HG03103 (cell line): ENCODE measurements around the gene RGS12.
"Not testable (repeated sequence)": the region's sequence is repeated elsewhere in the genome, so short reads cannot be mapped to it uniquely, and the experiment has no call there.

Experiments used
- ATAC-seq: cut with Tn5 transposase; IDR thresholded peaks from one replicate; pipeline ENCODE4 v1.9.1; 2021; ENCODE audit warnings: low read depth; ENCODE audit not compliant: unreplicated experiment

Gene RGS12

DNA sequence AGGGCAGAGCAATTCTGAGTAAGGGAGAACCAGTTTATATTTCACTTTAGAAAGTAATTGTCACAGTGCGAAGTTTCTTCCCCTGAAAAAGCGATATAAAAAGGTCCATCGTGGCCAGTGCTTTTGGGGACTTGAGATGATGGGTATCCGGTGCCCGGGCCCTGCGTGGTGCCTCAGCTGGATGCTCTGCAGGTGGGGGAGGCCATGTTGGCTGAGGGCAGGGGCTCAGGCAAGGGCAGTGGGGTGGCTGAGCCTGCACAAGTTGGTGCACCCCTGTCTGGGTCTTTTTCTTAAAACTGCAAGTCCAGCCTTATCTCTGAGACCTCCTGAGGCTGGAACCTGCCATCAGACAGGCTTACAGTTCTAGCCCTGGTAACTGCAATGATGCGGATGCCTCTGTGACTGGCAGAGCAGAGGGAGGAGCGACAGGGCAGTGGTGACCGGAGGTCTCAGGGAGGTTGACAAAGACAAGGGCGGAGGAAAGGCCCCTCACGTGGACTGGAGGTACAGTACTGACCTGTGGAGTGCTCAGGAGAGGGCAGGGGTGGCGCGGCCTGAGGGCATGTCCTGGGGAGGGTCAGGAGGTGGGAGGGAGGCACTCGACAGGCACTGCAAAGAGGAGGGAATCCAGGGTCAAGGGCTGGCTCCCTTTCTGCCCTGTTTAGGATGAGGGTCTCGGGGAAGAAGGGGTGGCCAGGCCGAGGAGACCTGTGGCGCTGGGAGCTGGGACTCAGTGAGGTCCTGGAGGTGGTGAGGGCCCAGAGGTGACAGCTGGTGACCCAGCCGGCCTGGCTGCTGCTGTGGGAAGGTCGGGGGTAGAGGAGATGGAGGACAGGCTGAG is 1.8 kb downstream of the RGS12 start:
- no peak for ATAC-seq

DNA sequence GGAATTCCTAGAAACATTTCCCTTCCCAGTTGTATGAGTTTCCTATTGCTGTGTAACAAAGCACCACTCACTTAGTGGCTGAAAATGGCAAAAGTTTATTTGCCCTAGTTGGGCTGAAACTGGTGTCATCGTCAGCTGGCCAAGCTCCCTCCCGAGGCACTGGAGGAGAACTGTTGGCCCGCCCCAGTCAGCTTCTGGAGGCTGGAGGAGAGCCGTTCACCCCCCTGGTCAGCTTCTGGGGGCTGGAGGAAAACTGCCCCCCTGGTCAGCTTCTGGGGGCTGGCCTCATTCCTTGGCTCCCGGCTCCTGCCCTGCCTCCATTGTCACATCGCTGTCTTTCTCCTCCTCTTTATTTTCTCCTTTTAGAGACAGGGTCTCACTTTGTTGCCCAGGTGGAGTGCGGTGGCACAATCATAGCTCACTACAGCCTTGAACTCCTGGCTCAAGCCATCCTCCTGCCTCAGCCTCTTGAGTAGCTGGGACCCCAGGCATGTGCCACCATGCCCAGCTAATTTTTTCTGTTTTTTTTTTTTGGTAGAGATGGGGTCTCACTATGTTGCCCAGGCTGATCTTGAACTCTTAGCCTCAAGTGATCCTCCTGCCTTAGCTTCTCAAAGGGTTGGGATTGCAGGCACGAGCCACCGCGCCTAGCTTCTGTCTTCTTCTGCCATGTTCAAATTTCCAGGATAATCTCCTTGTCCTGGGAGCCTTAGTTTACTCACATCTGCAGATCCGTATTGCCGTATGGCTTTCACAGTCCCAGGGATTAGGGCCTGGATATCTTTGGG is 3.2 kb downstream of the RGS12 start:
- no peak for ATAC-seq

GRCh38 chr4:3296651-3297050 is 3.8 kb downstream of the RGS12 start:
- no peak for ATAC-seq

DNA sequence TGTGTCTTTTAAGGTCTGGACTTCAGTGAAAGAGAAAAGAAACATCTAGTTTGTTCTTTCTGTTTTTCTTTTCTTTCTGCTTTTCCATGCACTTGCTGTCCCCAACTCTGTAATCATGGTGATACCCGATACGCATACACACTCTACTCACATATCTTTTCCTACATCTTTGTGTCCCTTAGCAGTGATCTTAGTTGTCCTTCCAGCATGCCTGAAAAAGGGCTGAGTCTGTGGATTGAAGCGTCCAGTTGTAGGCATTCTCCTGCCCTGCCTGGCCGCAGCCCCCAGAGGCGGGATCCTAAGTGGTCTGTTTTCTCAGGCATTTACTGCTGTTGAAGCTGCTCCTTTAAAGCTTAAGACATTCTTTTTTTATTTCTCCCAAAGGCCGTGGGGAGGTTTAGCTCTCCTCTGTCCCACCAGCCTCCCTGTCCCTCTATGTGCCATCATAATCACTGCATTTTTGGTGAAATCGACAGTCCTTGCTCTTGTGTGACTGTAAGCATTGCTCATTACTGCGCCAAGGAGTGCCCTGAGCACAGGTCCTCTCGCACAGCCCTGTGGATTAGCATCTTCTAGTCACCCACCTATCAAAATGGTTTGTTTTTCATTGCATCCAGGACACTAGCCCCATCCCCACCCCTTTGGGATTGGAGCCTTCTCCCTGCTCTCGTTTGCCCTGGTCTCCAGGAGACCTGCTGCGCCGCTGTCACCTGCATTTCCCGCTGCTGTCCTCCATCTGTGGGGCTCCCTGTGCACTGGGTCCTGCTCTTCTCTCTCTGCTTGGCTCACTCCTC is 4.4 kb downstream of the RGS12 start:
- no peak for ATAC-seq

DNA sequence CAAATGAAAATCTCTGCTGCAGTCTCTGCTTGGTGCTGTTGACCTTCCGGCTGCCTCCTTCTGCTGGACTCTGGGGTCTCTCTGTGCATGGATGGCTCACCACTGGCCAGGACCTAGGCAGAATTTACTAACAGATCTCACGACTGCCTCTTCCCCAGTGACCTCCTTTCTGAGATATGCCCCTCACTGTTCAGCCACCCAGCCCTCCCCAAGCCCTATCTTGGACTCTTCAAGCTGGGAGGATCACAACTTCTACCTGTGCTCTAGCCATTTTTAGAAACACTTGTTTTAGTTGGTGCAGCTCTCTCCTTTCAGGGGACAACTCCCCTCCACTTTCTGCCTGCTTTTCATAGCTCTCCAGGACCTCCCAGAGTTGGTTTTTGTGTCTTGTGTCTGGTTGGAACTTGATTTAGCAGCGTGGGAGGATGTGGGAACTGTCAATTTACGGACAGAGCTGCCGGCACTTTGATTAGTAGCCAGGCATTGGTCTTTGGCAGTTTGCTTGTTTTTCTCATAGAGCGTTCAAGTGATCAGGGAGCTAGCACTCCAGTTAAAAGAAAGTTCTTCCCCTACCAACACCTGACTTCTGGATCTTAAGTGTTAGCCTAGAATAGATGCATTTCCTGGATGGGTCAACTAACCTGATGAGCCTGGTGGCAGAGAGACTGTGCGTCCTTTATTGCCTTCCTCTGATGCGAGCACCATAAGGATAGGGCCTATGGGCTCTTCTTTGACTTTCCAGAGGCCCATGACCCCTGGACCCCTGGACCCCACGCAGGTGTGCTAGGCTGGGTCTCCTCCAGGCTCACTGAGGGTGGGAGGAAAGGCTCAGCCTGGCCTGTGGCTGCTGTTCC is 6.5 kb downstream of the RGS12 start:
- ATAC-seq: no peak

DNA sequence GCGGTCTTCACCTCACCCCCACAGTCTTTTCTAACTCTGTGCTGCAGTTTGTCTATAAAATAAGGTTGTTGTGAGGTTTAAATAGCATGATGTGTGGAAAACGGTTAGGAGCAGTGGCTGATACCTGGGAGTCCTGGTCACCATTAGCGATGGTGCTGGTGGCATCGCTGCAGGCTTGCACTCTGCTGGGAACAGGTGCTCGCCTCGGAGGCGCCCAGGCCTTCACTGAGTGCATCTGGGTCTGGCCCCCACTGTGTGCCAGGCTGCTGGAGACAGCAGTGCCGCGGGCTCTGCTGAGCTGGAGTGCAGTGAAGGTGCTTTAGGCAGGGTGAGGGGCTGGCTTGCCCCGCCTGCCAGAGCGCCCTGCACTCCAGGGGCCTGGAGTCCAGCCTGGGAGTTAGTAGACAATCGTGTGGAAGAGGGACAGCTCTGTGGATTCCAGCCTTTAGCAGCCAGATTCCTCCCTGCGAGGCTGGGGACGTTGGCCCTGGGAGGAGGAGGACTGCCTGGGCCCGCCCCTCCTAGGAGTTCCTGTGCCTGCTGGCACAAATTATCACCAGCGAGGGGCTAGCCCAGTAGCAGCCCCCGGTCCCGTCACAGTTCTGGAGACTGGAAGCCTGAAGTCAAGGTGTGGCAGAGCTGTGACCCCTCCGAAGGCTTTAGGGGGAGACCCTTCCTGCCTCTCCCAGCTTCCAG is 7.3 kb downstream of the RGS12 start:
- no peak for ATAC-seq

DNA sequence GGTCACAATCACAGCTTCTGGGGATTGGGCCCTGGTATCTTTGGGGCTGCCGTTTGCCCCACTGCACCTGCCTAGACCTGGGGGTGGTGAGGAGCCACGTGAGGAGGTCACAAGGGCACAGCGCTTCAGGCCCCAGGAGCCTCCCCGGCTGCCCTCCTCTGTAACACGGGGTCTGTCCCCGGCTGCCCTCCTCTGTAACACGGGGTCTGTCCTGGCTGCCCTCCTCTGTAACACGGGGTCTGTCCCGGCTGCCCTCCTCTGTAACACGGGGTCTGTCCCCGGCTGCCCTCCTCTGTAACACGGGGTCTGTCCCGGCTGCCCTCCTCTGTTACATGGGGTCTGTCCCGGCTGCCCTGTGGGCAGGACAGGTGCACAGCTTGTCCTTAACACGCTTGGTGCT is 8.1 kb downstream of the RGS12 start:
- not testable (repeated sequence) for ATAC-seq

GRCh38 chr4:3301450-3302172 is 8.8 kb downstream of the RGS12 start:
- no peak for ATAC-seq

GRCh38 chr4:3302173-3302785 is 9.5 kb downstream of the RGS12 start:
- no peak for ATAC-seq

DNA sequence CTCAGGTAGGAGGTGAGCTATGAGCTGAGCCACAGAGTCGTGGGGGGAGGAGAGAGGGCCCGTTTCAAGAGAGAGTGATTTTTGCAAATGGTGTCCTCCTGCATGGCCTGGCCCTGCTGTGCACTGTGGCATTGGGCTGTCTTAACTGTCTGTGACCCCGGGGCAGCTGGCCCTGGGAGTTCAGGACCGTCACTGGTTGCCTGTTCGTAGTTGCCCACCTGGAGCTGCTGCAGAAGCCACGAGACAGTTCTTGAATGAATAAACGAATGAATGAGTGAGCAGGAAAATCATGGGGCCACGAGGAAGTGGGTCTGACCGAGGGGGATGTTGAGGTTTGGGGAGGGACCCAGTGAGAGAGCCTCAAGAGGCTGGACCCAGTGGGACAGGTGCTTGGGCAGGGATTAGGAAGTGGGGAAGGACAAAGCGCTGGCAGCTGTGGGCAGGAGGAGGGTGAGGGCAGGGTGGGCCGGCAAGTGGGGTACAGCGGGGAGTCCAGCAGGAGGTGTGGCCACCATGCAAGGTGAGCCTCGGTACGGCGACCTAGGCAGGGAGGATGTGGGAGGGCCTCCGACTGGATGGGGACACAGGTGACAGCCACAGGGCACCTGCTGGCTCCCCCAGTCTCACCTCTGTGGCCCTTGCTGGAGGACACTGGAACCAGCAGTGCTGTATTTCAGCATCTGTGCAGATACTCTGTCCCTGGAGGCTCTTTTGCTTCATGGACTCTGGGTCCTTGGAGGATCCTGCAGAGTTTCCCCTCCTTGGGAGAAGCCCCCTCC is 10.2 kb downstream of the RGS12 start:
- ATAC-seq: no peak

DNA sequence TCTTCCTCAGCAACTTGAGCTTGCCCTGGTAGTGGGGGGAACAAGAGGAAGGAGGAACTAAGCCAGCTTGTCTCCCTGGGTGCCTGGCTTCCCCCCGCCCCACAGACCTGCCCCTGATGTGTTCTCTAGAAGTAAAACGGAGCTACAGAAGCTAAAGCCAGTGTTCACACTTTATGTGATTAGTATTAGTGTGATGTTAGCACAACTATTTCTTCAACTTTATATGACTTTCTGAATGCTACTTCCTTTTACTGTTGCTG is 10.7 kb downstream of the RGS12 start:
- ATAC-seq: no peak

DNA sequence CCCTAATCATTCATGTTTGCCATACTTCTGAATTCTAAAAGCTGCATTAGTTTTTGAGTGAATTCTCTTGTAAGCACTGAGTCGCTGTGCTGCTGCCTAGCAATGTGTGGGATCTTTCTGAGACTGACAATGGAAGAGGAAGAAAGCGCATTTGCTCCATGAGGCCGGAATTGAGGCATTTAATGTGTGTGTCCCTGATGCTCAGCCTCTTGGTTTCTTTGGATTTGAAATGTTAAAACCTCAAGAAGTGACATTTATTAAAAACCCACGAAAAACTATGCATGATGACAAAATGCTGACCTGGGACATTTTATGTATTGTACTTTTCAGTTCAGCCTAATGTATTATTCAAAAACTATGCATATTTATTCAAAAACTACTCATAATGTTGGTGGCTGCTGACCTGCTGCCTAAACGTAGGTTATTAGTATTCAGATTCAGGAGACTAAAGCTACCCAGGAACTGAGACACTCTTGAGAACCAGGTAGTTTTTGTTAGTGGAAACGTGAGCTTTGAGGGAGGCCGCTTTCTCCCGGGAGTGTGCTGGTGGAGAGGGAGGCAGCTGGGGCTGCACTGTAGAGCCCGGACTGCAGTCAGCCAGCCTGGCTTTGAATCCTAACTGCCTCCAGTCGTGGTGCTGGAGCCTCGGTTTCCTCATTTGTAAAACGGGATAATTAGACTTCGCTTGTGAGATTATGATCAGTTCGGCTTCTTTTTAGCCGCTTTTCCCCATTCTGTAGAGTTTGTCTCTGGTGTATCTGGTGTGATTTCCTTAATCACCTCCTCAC is 11.3 kb downstream of the RGS12 start:
- ATAC-seq: no peak

DNA sequence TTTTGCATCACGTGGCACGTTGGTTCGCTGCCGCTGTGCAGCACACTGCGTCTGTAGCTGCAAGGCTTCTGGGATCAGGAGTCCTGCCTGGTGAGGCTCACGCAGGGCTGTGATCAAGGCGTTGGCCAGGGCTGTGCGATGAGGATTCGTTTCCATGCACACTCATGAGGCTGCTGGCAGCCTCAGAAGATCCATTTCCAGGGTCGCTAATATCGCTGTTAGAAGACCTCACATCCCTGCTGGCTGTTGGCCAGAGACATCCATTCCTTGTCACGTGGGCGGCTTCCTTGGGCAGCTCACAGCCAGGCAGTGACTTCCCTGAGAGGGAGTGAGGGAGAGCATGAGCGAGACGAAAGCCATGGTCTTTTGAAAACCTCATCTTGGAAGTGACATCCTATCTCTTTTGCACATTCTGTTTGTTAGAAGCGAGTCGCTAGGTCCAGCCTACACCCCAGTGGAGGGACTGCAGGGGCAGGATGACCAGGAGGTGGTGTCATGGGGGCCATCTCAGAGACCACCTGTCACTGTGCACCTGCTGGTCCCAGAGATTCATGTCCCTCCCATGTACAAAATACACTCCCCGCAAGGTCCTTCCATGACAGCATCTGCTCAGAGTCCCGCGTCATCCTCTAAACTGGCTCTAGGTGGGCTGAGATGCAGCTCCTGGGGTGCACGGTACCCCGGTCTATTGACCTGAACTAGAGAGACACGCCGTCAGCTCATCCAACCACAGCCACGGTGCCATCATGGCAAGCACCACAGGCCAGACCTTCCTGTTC is 12.2 kb downstream of the RGS12 start:
- ATAC-seq: no peak

GRCh38 chr4:3305610-3306371 is 13.0 kb downstream of the RGS12 start:
- ATAC-seq: no peak

DNA sequence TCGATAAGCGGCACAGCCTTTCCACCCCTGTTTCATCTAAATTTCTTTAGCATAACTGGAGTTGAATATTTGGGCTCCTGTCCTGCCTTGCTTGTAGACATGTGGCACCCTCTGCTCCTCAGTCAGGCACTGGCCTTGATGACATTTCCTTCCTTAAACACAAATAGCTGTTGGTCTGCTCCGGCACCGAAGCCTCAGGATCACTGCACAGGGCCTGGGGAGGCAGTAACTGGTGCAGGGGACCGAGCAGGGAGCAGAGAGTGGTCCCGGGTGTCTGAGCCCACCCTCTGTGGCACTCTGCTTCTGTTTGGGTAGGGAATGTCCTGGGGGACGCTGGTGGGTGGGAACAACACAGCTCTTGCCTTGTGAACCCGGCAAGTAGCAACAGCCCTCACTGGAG is 13.6 kb downstream of the RGS12 start:
- ATAC-seq: no peak

GRCh38 chr4:3307060-3307459 is 14.2 kb downstream of the RGS12 start:
- no peak for ATAC-seq
